Stimulated activated naive CD8-positive, alpha-beta T cell treated with anti-CD3 and anti-CD28 coated beads, Interleukin-15, amount 100 ng/mL, for 72 hours (primary cell): ENCODE data around the gene TNIK.

ENCODE experiments used
- ATAC-seq: fragments of 150-1000 bp; cut with Tn5 transposase; 2 replicates; pipeline ENCODE4 v1.10.0; 2021; ENCODE audit warnings: mild to moderate bottlenecking, moderate library complexity
- DNase-seq, 2 donors: peaks; one replicate each; pipeline ENCODE4 v3.0.0; 2021 to 2022
- H3K27ac Mint-ChIP-seq, 2 donors: one replicate each; pipeline ENCODE4 v1.8.0; 2022; ENCODE audit warnings: mild to moderate bottlenecking in 2 of 2, mixed read lengths in 2 of 2, moderate library complexity in 2 of 2
- H3K27me3 Mint-ChIP-seq: one replicate; pipeline ENCODE4 v1.8.0; 2022; ENCODE audit warnings: mixed read lengths
- H3K4me1 Mint-ChIP-seq: one replicate; pipeline ENCODE4 v1.8.0; 2022; ENCODE audit warnings: mild to moderate bottlenecking, mixed read lengths
- H3K4me3 Mint-ChIP-seq, 2 donors: one replicate each; pipeline ENCODE4 v1.8.0; 2022; ENCODE audit warnings: mild to moderate bottlenecking in 2 of 2, mixed read lengths in 2 of 2, moderate library complexity in 1 of 2
- H3K9me3 Mint-ChIP-seq, 2 donors: one replicate each; pipeline ENCODE4 v1.8.0; 2022; ENCODE audit warnings: mixed read lengths in 2 of 2

The TNIK gene

GRCh38 chr3:171327441-171328174 lies 132.6 kb downstream of the TNIK start:
- ATAC-seq (no peak), DNase-seq (no peak)
- H3K4me3 Mint-ChIP-seq = no peak overlapping the region
- no peaks in the 10 kb centered on the region for H3K9me3 Mint-ChIP-seq
- peaks cover 62% of the 10 kb centered on the region for H3K4me1 Mint-ChIP-seq
- peak overlapping the region in 1 of 2 donors; percentile 19 for H3K27ac Mint-ChIP-seq
- no peaks in the 10 kb centered on the region for H3K27me3 Mint-ChIP-seq

GRCh38 chr3:171326717-171327440 lies 133.3 kb downstream of the TNIK start:
- Mint-ChIP-seq H3K9me3 (no peaks in the 10 kb centered on the region), H3K4me3 (no peak overlapping the region), H3K4me1 (peaks cover 62% of the 10 kb centered on the region), H3K27ac (no peak overlapping the region), H3K27me3 (no peaks in the 10 kb centered on the region)
- no peak for ATAC-seq
- no peak for DNase-seq

- Mint-ChIP-seq H3K9me3 (no peaks in the 10 kb centered on the region), H3K27ac (peak overlapping the region in 1 of 2 donors; percentile 72), H3K4me1 (peaks cover 41% of the 10 kb centered on the region), H3K27me3 (no peaks in the 10 kb centered on the region), H3K4me3 (no peak overlapping the region)
- DNase-seq (no peak), ATAC-seq (no peak)
Observed at GRCh38 chr3:171323938-171324536, 136.2 kb downstream of the TNIK start.

GRCh38 chr3:171321559-171322360 lies 138.4 kb downstream of the TNIK start:
- H3K4me3 Mint-ChIP-seq = no peak overlapping the region
- ATAC-seq = no peak
- H3K27ac Mint-ChIP-seq = no peak overlapping the region
- H3K27me3 Mint-ChIP-seq = no peaks in the 10 kb centered on the region
- no peak for DNase-seq
- no peaks in the 10 kb centered on the region for H3K9me3 Mint-ChIP-seq
- H3K4me1 Mint-ChIP-seq = peaks cover 19% of the 10 kb centered on the region

- no peak overlapping the region for H3K27ac Mint-ChIP-seq
- no peak for DNase-seq
- peaks cover 16% of the 10 kb centered on the region for H3K4me1 Mint-ChIP-seq
Observed at GRCh38 chr3:171320750-171321558, 139.3 kb downstream of the TNIK start.

GRCh38 chr3:171317171-171317570 lies 143.0 kb downstream of the TNIK start:
- ATAC-seq = no peak
- peaks cover 12% of the 10 kb centered on the region for H3K4me1 Mint-ChIP-seq
- no peak overlapping the region for H3K4me3 Mint-ChIP-seq
- H3K9me3 Mint-ChIP-seq = no peaks in the 10 kb centered on the region
- no peaks in the 10 kb centered on the region for H3K27me3 Mint-ChIP-seq
- no peak overlapping the region for H3K27ac Mint-ChIP-seq
- DNase-seq = no peak

More at GRCh38 chr3:171320750-171321558, 139.3 kb downstream of the TNIK start:
- no peak for ATAC-seq
- no peaks in the 10 kb centered on the region for H3K9me3 Mint-ChIP-seq
- H3K4me3 Mint-ChIP-seq = no peak overlapping the region
- H3K27me3 Mint-ChIP-seq = no peaks in the 10 kb centered on the region

- Mint-ChIP-seq H3K27ac (peak overlapping the region in 1 of 2 donors; percentile 29), H3K9me3 (no peaks in the 10 kb centered on the region), H3K4me1 (peaks cover 23% of the 10 kb centered on the region), H3K4me3 (no peak overlapping the region), H3K27me3 (no peaks in the 10 kb centered on the region)
- no peak for ATAC-seq
- no peak for DNase-seq
Observed at GRCh38 chr3:171315919-171316318, 144.3 kb downstream of the TNIK start.

- ATAC-seq (no peak), DNase-seq (no peak)
- Mint-ChIP-seq H3K27me3 (no peaks in the 10 kb centered on the region), H3K27ac (no peak overlapping the region), H3K4me3 (no peak overlapping the region), H3K4me1 (peaks cover 31% of the 10 kb centered on the region), H3K9me3 (no peaks in the 10 kb centered on the region)
Observed at GRCh38 chr3:171315101-171315500, 145.1 kb downstream of the TNIK start.

GRCh38 chr3:171314341-171314740 lies 145.9 kb downstream of the TNIK start:
- Mint-ChIP-seq H3K9me3 (no peaks in the 10 kb centered on the region), H3K27me3 (no peaks in the 10 kb centered on the region), H3K4me3 (no peak overlapping the region), H3K4me1 (peaks cover 38% of the 10 kb centered on the region), H3K27ac (no peak overlapping the region)
- DNase-seq (no peak), ATAC-seq (no peak)

- no peaks in the 10 kb centered on the region for H3K9me3 Mint-ChIP-seq
- no peak overlapping the region for H3K4me3 Mint-ChIP-seq
- no peak for ATAC-seq
- no peak overlapping the region for H3K27ac Mint-ChIP-seq
- DNase-seq = no peak
- H3K27me3 Mint-ChIP-seq = no peaks in the 10 kb centered on the region
- peaks cover 44% of the 10 kb centered on the region for H3K4me1 Mint-ChIP-seq
Observed at GRCh38 chr3:171313702-171314101, 146.5 kb downstream of the TNIK start.

- Mint-ChIP-seq H3K27ac (no peak overlapping the region), H3K4me1 (peaks cover 52% of the 10 kb centered on the region), H3K9me3 (peaks cover 0 to 6% of the 10 kb centered on the region in 2 donors), H3K27me3 (no peaks in the 10 kb centered on the region), H3K4me3 (peak overlapping the region in 1 of 2 donors; percentile 16)
- ATAC-seq (no peak), DNase-seq (no peak)
Observed at GRCh38 chr3:171312741-171313140, 147.5 kb downstream of the TNIK start.

GRCh38 chr3:171311784-171312183 lies 148.4 kb downstream of the TNIK start:
- Mint-ChIP-seq H3K9me3 (peaks cover 0 to 6% of the 10 kb centered on the region in 2 donors), H3K4me1 (peaks cover 52% of the 10 kb centered on the region), H3K27ac (peak overlapping the region in 1 of 2 donors; percentile 85), H3K4me3 (peak overlapping the region; percentile 24 to 57), H3K27me3 (no peaks in the 10 kb centered on the region)
- peak in 1 of 2 donors; percentile 29 for DNase-seq
- peak; percentile 59 for ATAC-seq

- Mint-ChIP-seq H3K4me1 (peaks cover 62% of the 10 kb centered on the region), H3K27me3 (no peaks in the 10 kb centered on the region), H3K4me3 (no peak overlapping the region), H3K27ac (no peak overlapping the region), H3K9me3 (peaks cover 0 to 6% of the 10 kb centered on the region in 2 donors)
- no peak for DNase-seq
- no peak for ATAC-seq
Observed at GRCh38 chr3:171309906-171310359, 150.3 kb downstream of the TNIK start.

GRCh38 chr3:171307988-171308387 lies 152.2 kb downstream of the TNIK start:
- Mint-ChIP-seq H3K4me3 (no peak overlapping the region), H3K4me1 (peaks cover 69% of the 10 kb centered on the region), H3K27me3 (no peaks in the 10 kb centered on the region), H3K9me3 (peaks cover 0 to 6% of the 10 kb centered on the region in 2 donors), H3K27ac (no peak overlapping the region)
- no peak for DNase-seq
- ATAC-seq = no peak
